Ishikawa (cell line): ENCODE data around the gene ALG14.

Source experiments
- CEBPB ChIP-seq: IDR thresholded peaks from 2 replicates; pipeline ENCODE4 v1.6.1; 2012
- CREB1 ChIP-seq: IDR thresholded peaks from 2 replicates; pipeline ENCODE4 v1.6.1; 2012; ENCODE audit warnings: low read depth
- EGR1 ChIP-seq: IDR thresholded peaks from 2 replicates; pipeline ENCODE4 v1.6.1; 2012
- EP300 ChIP-seq: IDR thresholded peaks from 2 replicates; pipeline ENCODE4 v1.6.1; 2012; ENCODE audit warnings: borderline replicate concordance
- FOXM1 ChIP-seq: IDR thresholded peaks from 2 replicates; pipeline ENCODE4 v1.6.1; 2012; ENCODE audit warnings: low read depth, borderline replicate concordance
- MAX ChIP-seq: IDR thresholded peaks from 2 replicates; pipeline ENCODE4 v1.6.1; 2012
- NFIC ChIP-seq: IDR thresholded peaks from 2 replicates; pipeline ENCODE4 v1.6.1; 2012
- RAD21 ChIP-seq: IDR thresholded peaks from 2 replicates; pipeline ENCODE4 v1.6.1; 2012; ENCODE audit warnings: low read depth
- REST ChIP-seq: IDR thresholded peaks from 2 replicates; pipeline ENCODE4 v1.6.1; 2012; ENCODE audit warnings: low read depth, mild to moderate bottlenecking
- TAF1 ChIP-seq: IDR thresholded peaks from 2 replicates; pipeline ENCODE4 v1.6.1; 2012; ENCODE audit warnings: low read depth, mild to moderate bottlenecking
- TCF12 ChIP-seq: IDR thresholded peaks from 2 replicates; pipeline ENCODE4 v1.6.1; 2012; ENCODE audit warnings: low read depth
- TEAD4 ChIP-seq: IDR thresholded peaks from 2 replicates; pipeline ENCODE4 v1.6.1; 2012
- USF1 ChIP-seq: IDR thresholded peaks from 2 replicates; pipeline ENCODE4 v1.6.1; 2012
- YY1 ChIP-seq: IDR thresholded peaks from 2 replicates; pipeline ENCODE4 v1.6.1; 2012; ENCODE audit warnings: low read depth
- ZBTB7A ChIP-seq: IDR thresholded peaks from 2 replicates; pipeline ENCODE4 v1.6.1; 2012; ENCODE audit warnings: low read depth

Gene ALG14

GRCh38 chr1:95034506-95034905 is 38.2 kb downstream of the ALG14 start:
- no peak for TF ChIP-seq MAX
- TF ChIP-seq CEBPB, result no peak
- TF ChIP-seq TCF12, result no peak
- no peak for TF ChIP-seq USF1
- no peak for TF ChIP-seq EGR1
- no peak for TF ChIP-seq NFIC
- TF ChIP-seq TAF1, result no peak
- no peak for TF ChIP-seq TEAD4
- no peak for TF ChIP-seq CREB1
- no peak for TF ChIP-seq YY1
- no peak for TF ChIP-seq EP300
- no peak for TF ChIP-seq RAD21
- no peak for TF ChIP-seq REST
- no peak for TF ChIP-seq ZBTB7A
- no peak for TF ChIP-seq FOXM1

- TF ChIP-seq EP300, result no peak
- no peak for TF ChIP-seq TAF1
- TF ChIP-seq EGR1, result no peak
- no peak for TF ChIP-seq ZBTB7A
- no peak for TF ChIP-seq NFIC
- no peak for TF ChIP-seq RAD21
These were observed 38.9 kb downstream of the ALG14 start for GRCh38 chr1:95033843-95034242.

GRCh38 chr1:95029532-95029931 is 43.2 kb downstream of the ALG14 start:
- no peak for TF ChIP-seq ZBTB7A
- no peak for TF ChIP-seq FOXM1
- no peak for TF ChIP-seq TAF1
- no peak for TF ChIP-seq NFIC
- TF ChIP-seq TEAD4, result no peak
- no peak for TF ChIP-seq CEBPB
- no peak for TF ChIP-seq USF1
- TF ChIP-seq EP300, result no peak
- no peak for TF ChIP-seq MAX
- no peak for TF ChIP-seq YY1
- TF ChIP-seq EGR1, result no peak
- no peak for TF ChIP-seq RAD21

GRCh38 chr1:95028954-95029353 is 43.8 kb downstream of the ALG14 start:
- no peak for TF ChIP-seq FOXM1
- TF ChIP-seq REST, result no peak
- no peak for TF ChIP-seq CREB1

- TF ChIP-seq CREB1 (no peak), MAX (no peak), NFIC (no peak), TCF12 (no peak), REST (no peak), TAF1 (no peak), EP300 (no peak), ZBTB7A (no peak), RAD21 (no peak), YY1 (no peak)
These were observed 45.7 kb downstream of the ALG14 start for GRCh38 chr1:95027046-95027445.
